HEK293 (cell line): ENCODE data around the gene SESN2.

ENCODE experiments used
- CTCF ChIA-PET: fragments of 350-600 bp; formaldehyde crosslinking; extraction: SDS; loops from one replicate; lab custom pipeline; 2021; ENCODE audit warnings: antibody characterized with exemption; lab: Yijun Ruan, JAX
- POLR2A ChIA-PET: fragments of 300-600 bp; formaldehyde crosslinking; extraction: SDS; loops from one replicate; lab custom pipeline; 2020; ENCODE audit warnings: antibody characterized with exemption, inconsistent platforms; lab: Yijun Ruan, JAX
- H3K27ac ChIP-seq: fragments of 200-500 bp; sonication (Bioruptor generic); 2 replicates; pipeline ENCODE4 v1.5.1; 2014; ENCODE audit warnings: low read depth, low read length, control low read depth, inconsistent platforms; ENCODE audit errors: extremely low read depth
- H3K36me3 ChIP-seq, 2 experiments: fragments of 200-500 bp in 1 of 2; sonication (Bioruptor generic) in 1 of 2; 1 replicate in 1 of 2; 2 replicates in 1 of 2; pipeline ENCODE4 v1.5.1; 2014 to 2017; ENCODE audit warnings: inconsistent platforms in 2 of 2, low read length in 2 of 2; ENCODE audit not compliant: control insufficient read depth in 2 of 2, insufficient read depth in 1 of 2
- H3K4me1 ChIP-seq: fragments of 200-500 bp; sonication (Bioruptor generic); 2 replicates; pipeline ENCODE4 v1.5.1; 2014; ENCODE audit warnings: mild to moderate bottlenecking, low read length, inconsistent platforms; ENCODE audit not compliant: control insufficient read depth, insufficient read depth
- H3K4me3 ChIP-seq: 2 replicates; pipeline ENCODE4 v1.5.1; 2011; ENCODE audit warnings: low read depth, mild to moderate bottlenecking, control low read depth, low read length, moderate library complexity
- H3K9me3 ChIP-seq: fragments of 200-500 bp; sonication (Bioruptor generic); 2 replicates; pipeline ENCODE4 v1.5.1; 2014; ENCODE audit warnings: low read depth, low read length, inconsistent platforms; ENCODE audit not compliant: control insufficient read depth, insufficient read depth
- BCL11A ChIP-seq: fragments of 450-650 bp; formaldehyde crosslinking; IDR thresholded peaks from 2 replicates; pipeline ENCODE4 v1.5.1; 2016; ENCODE audit warnings: low read depth, missing biosample characterization, missing genetic modification characterization
- GLI2 ChIP-seq: fragments of 450-650 bp; formaldehyde crosslinking; IDR thresholded peaks from 2 replicates; pipeline ENCODE4; 2017; ENCODE audit warnings: missing biosample characterization, missing genetic modification characterization, low read depth, borderline replicate concordance
- MZF1 ChIP-seq: fragments of 450-650 bp; formaldehyde crosslinking; IDR thresholded peaks from 2 replicates; pipeline ENCODE4 v1.5.1; 2017; ENCODE audit warnings: missing biosample characterization, missing genetic modification characterization, borderline replicate concordance
- TRIM28 ChIP-seq: IDR thresholded peaks from 2 replicates; pipeline ENCODE4 v1.6.1; 2011; ENCODE audit warnings: low read length, control low read depth, borderline replicate concordance
- ZBTB1 ChIP-seq: fragments of 450-650 bp; formaldehyde crosslinking; IDR thresholded peaks from 2 replicates; pipeline ENCODE4 v1.5.1; 2016; ENCODE audit warnings: missing biosample characterization, missing genetic modification characterization
- ZBTB17 ChIP-seq: fragments of 450-650 bp; formaldehyde crosslinking; IDR thresholded peaks from 2 replicates; pipeline ENCODE4 v1.5.1; 2016; ENCODE audit warnings: missing biosample characterization, missing genetic modification characterization
- ZBTB6 ChIP-seq: fragments of 450-650 bp; formaldehyde crosslinking; IDR thresholded peaks from 2 replicates; pipeline ENCODE4 v1.5.1; 2017; ENCODE audit warnings: missing biosample characterization, missing genetic modification characterization
- ZFP69B ChIP-seq: fragments of 450-650 bp; formaldehyde crosslinking; IDR thresholded peaks from 2 replicates; pipeline ENCODE4 v1.5.1; 2016; ENCODE audit warnings: missing biosample characterization, missing genetic modification characterization
- ZNF10 ChIP-seq: fragments of 450-650 bp; formaldehyde crosslinking; IDR thresholded peaks from 2 replicates; pipeline ENCODE4 v1.5.1; 2017; ENCODE audit warnings: missing biosample characterization, missing genetic modification characterization
- ZNF155 ChIP-seq: fragments of 450-650 bp; formaldehyde crosslinking; IDR thresholded peaks from 2 replicates; pipeline ENCODE4 v1.5.1; 2016; ENCODE audit warnings: missing biosample characterization, missing genetic modification characterization
- ZNF239 ChIP-seq: fragments of 450-650 bp; formaldehyde crosslinking; IDR thresholded peaks from 2 replicates; pipeline ENCODE4 v1.5.1; 2016; ENCODE audit warnings: missing biosample characterization, missing genetic modification characterization
- ZNF292 ChIP-seq: fragments of 450-650 bp; formaldehyde crosslinking; IDR thresholded peaks from 2 replicates; pipeline ENCODE4 v1.5.1; 2016; ENCODE audit warnings: low read depth, missing biosample characterization, missing genetic modification characterization, borderline replicate concordance
- ZNF404 ChIP-seq: fragments of 450-650 bp; formaldehyde crosslinking; IDR thresholded peaks from 2 replicates; pipeline ENCODE4 v1.5.1; 2017; ENCODE audit warnings: missing biosample characterization, missing genetic modification characterization
- ZNF423 ChIP-seq: fragments of 450-650 bp; formaldehyde crosslinking; IDR thresholded peaks from 2 replicates; pipeline ENCODE4 v1.5.1; 2016; ENCODE audit warnings: missing biosample characterization, missing genetic modification characterization
- ZNF426 ChIP-seq: fragments of 450-650 bp; formaldehyde crosslinking; IDR thresholded peaks from 2 replicates; pipeline ENCODE4 v1.5.1; 2017; ENCODE audit warnings: missing biosample characterization, missing genetic modification characterization, mild to moderate bottlenecking, inconsistent platforms, moderate library complexity
- ZNF473 ChIP-seq: fragments of 450-650 bp; formaldehyde crosslinking; IDR thresholded peaks from 2 replicates; pipeline ENCODE4 v1.5.1; 2017; ENCODE audit warnings: missing biosample characterization, missing genetic modification characterization
- ZNF48 ChIP-seq: fragments of 450-650 bp; formaldehyde crosslinking; IDR thresholded peaks from 2 replicates; pipeline ENCODE4 v1.5.1; 2016; ENCODE audit warnings: missing biosample characterization, missing genetic modification characterization
- ZNF501 ChIP-seq: fragments of 450-650 bp; formaldehyde crosslinking; IDR thresholded peaks from 2 replicates; pipeline ENCODE4 v1.5.1; 2016; ENCODE audit warnings: missing biosample characterization, missing genetic modification characterization
- ZNF571 ChIP-seq: fragments of 450-650 bp; formaldehyde crosslinking; IDR thresholded peaks from 2 replicates; pipeline ENCODE4 v1.5.0; 2017; ENCODE audit warnings: missing biosample characterization, missing genetic modification characterization
- ZNF626 ChIP-seq: fragments of 450-650 bp; sonication (Bioruptor Pico); formaldehyde crosslinking; IDR thresholded peaks from 2 replicates; pipeline ENCODE4 v1.5.1; 2018; ENCODE audit warnings: missing biosample characterization, missing genetic modification characterization, inconsistent platforms
- ZNF670 ChIP-seq: fragments of 450-650 bp; formaldehyde crosslinking; IDR thresholded peaks from 2 replicates; pipeline ENCODE4 v1.5.1; 2016; ENCODE audit warnings: missing biosample characterization, missing genetic modification characterization, low read depth
- ZNF791 ChIP-seq: fragments of 450-650 bp; formaldehyde crosslinking; IDR thresholded peaks from 2 replicates; pipeline ENCODE4 v1.5.1; 2016; ENCODE audit warnings: missing biosample characterization, missing genetic modification characterization
- ZSCAN23 ChIP-seq: fragments of 450-650 bp; formaldehyde crosslinking; IDR thresholded peaks from 2 replicates; pipeline ENCODE4 v1.5.1; 2016; ENCODE audit warnings: missing biosample characterization, missing genetic modification characterization
- ZSCAN30 ChIP-seq: fragments of 450-650 bp; IDR thresholded peaks from 2 replicates; pipeline ENCODE4 v1.5.1; 2018; ENCODE audit warnings: missing biosample characterization, mild to moderate bottlenecking, missing genetic modification characterization, moderate library complexity
- TF ChIP-seq, protein P1 (sequence below): fragments of 450-650 bp; formaldehyde crosslinking; IDR thresholded peaks from 2 replicates; pipeline ENCODE4 v1.5.1; 2017; ENCODE audit warnings: missing biosample characterization, missing genetic modification characterization
- TF ChIP-seq, protein P2 (sequence below): fragments of 450-650 bp; formaldehyde crosslinking; conservative IDR thresholded peaks from 2 replicates; pipeline ENCODE4 v1.5.1; 2016; ENCODE audit warnings: low read depth, missing biosample characterization, missing genetic modification characterization

The SESN2 gene

DNA sequence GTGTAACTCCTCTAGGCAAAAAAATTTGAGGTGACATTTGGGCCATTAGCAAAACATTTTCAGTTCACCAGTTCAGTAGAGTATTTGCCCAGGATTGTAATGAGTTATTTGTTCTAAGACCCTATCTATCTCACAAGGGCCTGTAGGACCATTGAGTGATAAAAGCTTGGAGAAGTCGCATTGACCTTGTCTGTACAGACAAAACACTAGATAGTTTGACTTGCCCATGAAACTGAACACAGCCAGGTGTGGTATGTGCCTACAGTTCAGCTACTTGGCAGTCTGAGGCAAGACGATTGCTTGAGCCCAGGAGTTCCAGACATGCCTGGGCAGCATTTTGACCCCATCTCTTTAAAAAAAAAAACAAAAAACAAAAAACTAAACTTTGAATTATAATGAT lies 20.3 kb upstream of the SESN2 start:
- POLR2A ChIA-PET, result no interaction called here
- CTCF ChIA-PET, result interaction anchor here (0.6 to 2.9 kb wide), 4 partner anchors 8 to 278 kb away, joined by 3 to 14 read pairs (median 4); no protein-coding TSS in a partner anchor

GRCh38 chr1:28240024-28240423 lies 19.3 kb upstream of the SESN2 start:
- POLR2A ChIA-PET, result no interaction called here
- CTCF ChIA-PET, result no interaction called here
- H3K36me3 ChIP-seq, result peaks cover 0 to 38% of the 10 kb centered on the region in 2 experiments; a peak in 1 of 3 replicates
- 0 out of 2 replicates have a peak, but pooled peaks cover 3% of the 10 kb centered on the region for H3K4me1 ChIP-seq
- no peaks in the 10 kb centered on the region for H3K9me3 ChIP-seq
- no peak overlapping the region for H3K27ac ChIP-seq
- no peak for TF ChIP-seq ZNF155 (tag by site-specific recombination)
- no peak for TF ChIP-seq ZNF426 (tag by site-specific recombination)
- TF ChIP-seq, protein P1, sequence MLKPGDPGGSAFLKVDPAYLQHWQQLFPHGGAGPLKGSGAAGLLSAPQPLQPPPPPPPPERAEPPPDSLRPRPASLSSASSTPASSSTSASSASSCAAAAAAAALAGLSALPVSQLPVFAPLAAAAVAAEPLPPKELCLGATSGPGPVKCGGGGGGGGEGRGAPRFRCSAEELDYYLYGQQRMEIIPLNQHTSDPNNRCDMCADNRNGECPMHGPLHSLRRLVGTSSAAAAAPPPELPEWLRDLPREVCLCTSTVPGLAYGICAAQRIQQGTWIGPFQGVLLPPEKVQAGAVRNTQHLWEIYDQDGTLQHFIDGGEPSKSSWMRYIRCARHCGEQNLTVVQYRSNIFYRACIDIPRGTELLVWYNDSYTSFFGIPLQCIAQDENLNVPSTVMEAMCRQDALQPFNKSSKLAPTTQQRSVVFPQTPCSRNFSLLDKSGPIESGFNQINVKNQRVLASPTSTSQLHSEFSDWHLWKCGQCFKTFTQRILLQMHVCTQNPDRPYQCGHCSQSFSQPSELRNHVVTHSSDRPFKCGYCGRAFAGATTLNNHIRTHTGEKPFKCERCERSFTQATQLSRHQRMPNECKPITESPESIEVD (tag by site-specific recombination), result no peak
- TF ChIP-seq ZNF239, result no peak
- no peak for TF ChIP-seq ZNF48
- no peak for TF ChIP-seq ZNF501 (tag by site-specific recombination)
- no peak for TF ChIP-seq ZNF404
- TF ChIP-seq BCL11A (tag by site-specific recombination), result no peak
- no peak for TF ChIP-seq ZNF571
- no peak for TF ChIP-seq ZNF473
- no peak for TF ChIP-seq ZNF626 (tag by site-specific recombination)
- no peak for TF ChIP-seq ZFP69B (tag by site-specific recombination)
- no peak for TF ChIP-seq ZNF791
- no peak for TF ChIP-seq ZNF423 (tag by site-specific recombination)
- TF ChIP-seq ZBTB6 (tag by site-specific recombination), result no peak
- TF ChIP-seq ZSCAN23 (tag by site-specific recombination), result no peak
- no peak for TF ChIP-seq ZBTB17 (tag by site-specific recombination)
- no peak for TF ChIP-seq TRIM28
- TF ChIP-seq, all 188 proteins: peak for 0
- H3K4me3 ChIP-seq, result no peak overlapping the region

More for the DNA sequence above, 20.3 kb upstream of the SESN2 start:
- Histone ChIP-seq H3K4me1 (0 out of 2 replicates have a peak, but pooled peaks cover 3% of the 10 kb centered on the region), H3K36me3 (peaks cover 0 to 37% of the 10 kb centered on the region in 2 experiments; a peak in 1 of 3 replicates), H3K4me3 (no peak overlapping the region), H3K9me3 (no peaks in the 10 kb centered on the region), H3K27ac (no peak overlapping the region)
- TF ChIP-seq ZNF10 (no peak), GLI2 (no peak), ZSCAN30 (no peak), MZF1 (tag by site-specific recombination) (no peak), ZBTB1 (tag by site-specific recombination) (no peak), ZNF292 (tag by site-specific recombination) (no peak), ZNF670 (tag by site-specific recombination) (no peak)
- TF ChIP-seq, protein P2, sequence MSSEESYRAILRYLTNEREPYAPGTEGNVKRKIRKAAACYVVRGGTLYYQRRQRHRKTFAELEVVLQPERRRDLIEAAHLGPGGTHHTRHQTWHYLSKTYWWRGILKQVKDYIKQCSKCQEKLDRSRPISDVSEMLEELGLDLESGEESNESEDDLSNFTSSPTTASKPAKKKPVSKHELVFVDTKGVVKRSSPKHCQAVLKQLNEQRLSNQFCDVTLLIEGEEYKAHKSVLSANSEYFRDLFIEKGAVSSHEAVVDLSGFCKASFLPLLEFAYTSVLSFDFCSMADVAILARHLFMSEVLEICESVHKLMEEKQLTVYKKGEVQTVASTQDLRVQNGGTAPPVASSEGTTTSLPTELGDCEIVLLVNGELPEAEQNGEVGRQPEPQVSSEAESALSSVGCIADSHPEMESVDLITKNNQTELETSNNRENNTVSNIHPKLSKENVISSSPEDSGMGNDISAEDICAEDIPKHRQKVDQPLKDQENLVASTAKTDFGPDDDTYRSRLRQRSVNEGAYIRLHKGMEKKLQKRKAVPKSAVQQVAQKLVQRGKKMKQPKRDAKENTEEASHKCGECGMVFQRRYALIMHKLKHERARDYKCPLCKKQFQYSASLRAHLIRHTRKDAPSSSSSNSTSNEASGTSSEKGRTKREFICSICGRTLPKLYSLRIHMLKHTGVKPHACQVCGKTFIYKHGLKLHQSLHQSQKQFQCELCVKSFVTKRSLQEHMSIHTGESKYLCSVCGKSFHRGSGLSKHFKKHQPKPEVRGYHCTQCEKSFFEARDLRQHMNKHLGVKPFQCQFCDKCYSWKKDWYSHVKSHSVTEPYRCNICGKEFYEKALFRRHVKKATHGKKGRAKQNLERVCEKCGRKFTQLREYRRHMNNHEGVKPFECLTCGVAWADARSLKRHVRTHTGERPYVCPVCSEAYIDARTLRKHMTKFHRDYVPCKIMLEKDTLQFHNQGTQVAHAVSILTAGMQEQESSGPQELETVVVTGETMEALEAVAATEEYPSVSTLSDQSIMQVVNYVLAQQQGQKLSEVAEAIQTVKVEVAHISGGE (tag by site-specific recombination), result no peak
